ENCODE data around the gene ACVR1C. TPM values are rescaled to one million over a fixed set of nuclear protein-coding genes. Genes with fewer than 3 reads are reported as not detected.

Gene ACVR1C
- total RNA-seq, 1 donor from 2014 or later, result 0.20 TPM

- Mint-ChIP-seq H3K27ac (no peak overlapping the region), H3K4me3 (no peak overlapping the region), H3K4me1 (no peaks in the 10 kb centered on the region), H3K27me3 (no peaks in the 10 kb centered on the region), H3K36me3 (ENCODE audit: low read depth) (no peaks in the 10 kb centered on the region), H3K9me3 (no peaks in the 10 kb centered on the region)
- ChIA-PET POLR2A (no interaction called here), CTCF (no interaction called here)
- DNase-seq, result no peak
- ATAC-seq (ENCODE audit: low read depth), result no peak
- no peak for TF ChIP-seq CTCF (IDR thresholded peaks at IDR 0.05)
- intact Hi-C loops (cut with micrococcal nuclease), result loop anchor here (5.0 kb wide), 1 partner anchor 47 kb away; no protein-coding TSS in a partner anchor
These were observed 88.6 kb downstream of the ACVR1C start for GRCh38 chr2:157540102-157540501.

- ChIA-PET POLR2A (no interaction called here), CTCF (no interaction called here)
- DNase-seq, result no peak
- Mint-ChIP-seq H3K36me3 (ENCODE audit: low read depth) (no peaks in the 10 kb centered on the region), H3K4me1 (no peaks in the 10 kb centered on the region), H3K27ac (no peak overlapping the region), H3K4me3 (no peak overlapping the region), H3K27me3 (no peaks in the 10 kb centered on the region), H3K9me3 (no peaks in the 10 kb centered on the region)
- ATAC-seq (ENCODE audit: low read depth), result no peak
- intact Hi-C loops (cut with micrococcal nuclease), result no loop called here
- no peak for TF ChIP-seq CTCF (IDR thresholded peaks at IDR 0.05)
These were observed 90.6 kb downstream of the ACVR1C start for GRCh38 chr2:157538064-157538463.

- no peak for DNase-seq
- intact Hi-C loops (cut with micrococcal nuclease), result no loop called here
- no peak for TF ChIP-seq CTCF (IDR thresholded peaks at IDR 0.05)
- Mint-ChIP-seq H3K4me3 (no peak overlapping the region), H3K27ac (no peak overlapping the region), H3K4me1 (no peaks in the 10 kb centered on the region), H3K27me3 (peaks cover 1% of the 10 kb centered on the region), H3K9me3 (no peaks in the 10 kb centered on the region), H3K36me3 (ENCODE audit: low read depth) (no peaks in the 10 kb centered on the region)
- ATAC-seq (ENCODE audit: low read depth), result no peak
- ChIA-PET POLR2A (no interaction called here), CTCF (no interaction called here)
These were observed 91.8 kb downstream of the ACVR1C start for GRCh38 chr2:157536815-157537214.

- H3K9me3 Mint-ChIP-seq, result no peaks in the 10 kb centered on the region
- ChIA-PET CTCF (no interaction called here), POLR2A (no interaction called here)
- H3K4me1 Mint-ChIP-seq, result peaks cover 3% of the 10 kb centered on the region
- ATAC-seq (ENCODE audit: low read depth) (no peak), DNase-seq (no peak)
- TF ChIP-seq CTCF (IDR thresholded peaks at IDR 0.05), result no peak
- H3K27ac Mint-ChIP-seq, result no peak overlapping the region
- intact Hi-C loops (cut with micrococcal nuclease), result no loop called here
- no peak overlapping the region for H3K4me3 Mint-ChIP-seq
- H3K36me3 Mint-ChIP-seq (ENCODE audit: low read depth), result no peaks in the 10 kb centered on the region
- peaks cover 3% of the 10 kb centered on the region for H3K27me3 Mint-ChIP-seq
These were observed 99.5 kb downstream of the ACVR1C start for GRCh38 chr2:157528963-157529751.

GRCh38 chr2:157526070-157526469 is 102.6 kb downstream of the ACVR1C start:
- DNase-seq (no peak), ATAC-seq (ENCODE audit: low read depth) (no peak)
- Mint-ChIP-seq H3K4me1 (peaks cover 31% of the 10 kb centered on the region), H3K4me3 (no peak overlapping the region), H3K27me3 (no peaks in the 10 kb centered on the region), H3K36me3 (ENCODE audit: low read depth) (no peaks in the 10 kb centered on the region), H3K9me3 (no peaks in the 10 kb centered on the region), H3K27ac (no peak overlapping the region)
- no peak for TF ChIP-seq CTCF (IDR thresholded peaks at IDR 0.05)
- POLR2A ChIA-PET, result no interaction called here
- intact Hi-C loops (cut with micrococcal nuclease), result no loop called here
- CTCF ChIA-PET, result no interaction called here
